OCI-LY7 (cell line): ENCODE measurements around the gene FBLN1. TPM values are rescaled to one million over a fixed set of nuclear protein-coding genes. Genes with fewer than 3 reads are reported as not detected.

Source experiments
- BruUV-seq: library from RNA; stranded (reverse); fragments of 400-500 nt; replicated peaks from 2 replicates; lab custom pipeline; 2021; lab: Mats Ljungman, UMichigan
- CTCF ChIA-PET: fragments of 300-600 bp; sonication (Branson Sonifier 250); formaldehyde crosslinking; loops from one replicate; lab custom pipeline; 2022; ENCODE audit warnings: antibody characterized with exemption; ENCODE audit not compliant: unreplicated experiment; lab: Charles Lee
- POLR2A ChIA-PET: fragments of 300-600 bp; sonication (Branson Sonifier 250); formaldehyde crosslinking; loops from one replicate; lab custom pipeline; 2022; ENCODE audit warnings: antibody characterized with exemption; lab: Charles Lee
- DNase-seq: peaks from one replicate; pipeline ENCODE4 v3.0.0-alpha.2; 2015; ENCODE audit warnings: low spot score
- H2AFZ ChIP-seq: fragments of 200-600 bp; sonication (generic), shearing (Covaris generic); 2 replicates; pipeline ENCODE4 v1.6.1; 2014; ENCODE audit warnings: mild to moderate bottlenecking, antibody characterized with exemption, low read length, moderate library complexity
- H3K27ac ChIP-seq: fragments of 200-600 bp; sonication (generic); 2 replicates; pipeline ENCODE4 v1.5.1; 2014; ENCODE audit warnings: mixed run types, low read depth, mild to moderate bottlenecking, moderate library complexity, low read length, inconsistent platforms; ENCODE audit not compliant: poor library complexity, severe bottlenecking
- H3K36me3 ChIP-seq: fragments of 200-600 bp; sonication (generic); 2 replicates; pipeline ENCODE4 v1.6.1; 2014; ENCODE audit warnings: mild to moderate bottlenecking, antibody characterized with exemption, low read length, moderate library complexity, mixed read lengths; ENCODE audit not compliant: insufficient read depth
- H3K4me1 ChIP-seq: fragments of 200-600 bp; sonication (generic); 2 replicates; pipeline ENCODE4 v1.5.1; 2014; ENCODE audit warnings: mild to moderate bottlenecking, low read length; ENCODE audit not compliant: insufficient read depth, poor library complexity, severe bottlenecking
- H3K4me2 ChIP-seq: fragments of 200-600 bp; sonication (generic); 2 replicates; pipeline ENCODE4 v1.6.1; 2014; ENCODE audit warnings: mild to moderate bottlenecking, low read length
- H3K4me3 ChIP-seq: fragments of 200-600 bp; sonication (generic); 2 replicates; pipeline ENCODE4 v1.5.1; 2014; ENCODE audit warnings: mild to moderate bottlenecking, low read depth, low read length; ENCODE audit not compliant: poor library complexity, severe bottlenecking
- H3K79me2 ChIP-seq: fragments of 200-600 bp; sonication (generic); 2 replicates; pipeline ENCODE4 v1.6.1; 2016; ENCODE audit warnings: low read depth, mild to moderate bottlenecking, low read length, moderate library complexity, mixed read lengths; ENCODE audit not compliant: insufficient read depth
- H3K9me2 ChIP-seq: fragments of 200-600 bp; sonication (generic); 2 replicates; pipeline ENCODE4 v1.6.1; 2016; ENCODE audit warnings: mild to moderate bottlenecking, low read length, mixed read lengths; ENCODE audit not compliant: insufficient read depth
- H3K9me3 ChIP-seq: fragments of 200-600 bp; sonication (generic); 2 replicates; pipeline ENCODE4 v1.6.1; 2014; ENCODE audit warnings: mild to moderate bottlenecking, mixed run types, low read length, mixed read lengths
- H4K20me1 ChIP-seq: fragments of 200-600 bp; sonication (generic); 2 replicates; pipeline ENCODE4 v1.6.1; 2014; ENCODE audit warnings: mild to moderate bottlenecking, antibody characterized with exemption, low read length, moderate library complexity, mixed read lengths; ENCODE audit not compliant: insufficient read depth
- CTCF ChIP-seq: fragments of 200-600 bp; sonication (generic); conservative IDR thresholded peaks from 2 replicates; pipeline ENCODE4 v1.5.1; 2014; ENCODE audit warnings: mild to moderate bottlenecking, antibody characterized with exemption, low read length, moderate library complexity, mixed read lengths
- EZH2phosphoT487 ChIP-seq: fragments of 200-600 bp; sonication (generic); IDR thresholded peaks from 2 replicates; pipeline ENCODE4 v1.6.1; 2018; ENCODE audit warnings: low read depth, borderline replicate concordance, mild to moderate bottlenecking, mixed run types, antibody characterized with exemption, low read length, moderate library complexity, mixed read lengths
- intact Hi-C: fragments of 100-400 bp; cut with micrococcal nuclease; formaldehyde crosslinking; loops from one replicate; pipeline ENCODE4 v1.10.0; 2022; ENCODE audit not compliant: unreplicated experiment
- total RNA-seq, 2 experiments: library from RNA; depleted of rRNA in 1 of 2; stranded (reverse); fragments of >200 nt in 1 of 2; shearing (Covaris generic) in 1 of 2; gene quantifications; 2 replicates each; pipeline ENCODE4 v1.2.3, GENCODE V29; 2014 to 2022

Gene FBLN1
- total RNA-seq, 2 experiments from 2014 or later, result not detected

GRCh38 chr22:45516163-45516562, 13.5 kb downstream of the FBLN1 start:
- no peaks in the 10 kb centered on the region for H3K4me1 ChIP-seq
- H4K20me1 ChIP-seq, result no peaks in the 10 kb centered on the region
- no peak overlapping the region for H3K4me2 ChIP-seq
- no peak for TF ChIP-seq EZH2phosphoT487
- no peak for TF ChIP-seq CTCF
- H3K9me2 ChIP-seq, result no peaks in the 10 kb centered on the region
- DNase-seq, result no peak
- H3K4me3 ChIP-seq, result no peak overlapping the region
- POLR2A ChIA-PET, result no interaction called here
- CTCF ChIA-PET, result no interaction called here
- intact Hi-C loops, result no loop called here
- no peaks in the 10 kb centered on the region for H3K36me3 ChIP-seq
- no TSS peak for BruUV-seq
- no peak overlapping the region for H2AFZ ChIP-seq
- H3K9me3 ChIP-seq, result no peaks in the 10 kb centered on the region
- H3K79me2 ChIP-seq, result no peaks in the 10 kb centered on the region
- H3K27ac ChIP-seq, result no peak overlapping the region

GRCh38 chr22:45516923-45517675, 14.4 kb downstream of the FBLN1 start:
- Histone ChIP-seq H3K9me2 (no peaks in the 10 kb centered on the region), H3K9me3 (no peaks in the 10 kb centered on the region), H3K4me1 (no peaks in the 10 kb centered on the region), H3K4me2 (no peak overlapping the region), H2AFZ (no peak overlapping the region), H3K79me2 (no peaks in the 10 kb centered on the region), H3K27ac (no peak overlapping the region), H3K36me3 (no peaks in the 10 kb centered on the region), H3K4me3 (no peak overlapping the region), H4K20me1 (no peaks in the 10 kb centered on the region)
- no peak for TF ChIP-seq EZH2phosphoT487
- POLR2A ChIA-PET, result interaction anchor here (0.6 to 1.0 kb wide), 3 partner anchors 73 to 646 kb away, joined by 3 to 4 read pairs (median 3); no protein-coding TSS in a partner anchor
- intact Hi-C loops, result no loop called here
- DNase-seq, result no peak
- CTCF ChIA-PET, result no interaction called here
- no TSS peak for BruUV-seq

GRCh38 chr22:45518136-45518535, 15.5 kb downstream of the FBLN1 start:
- Histone ChIP-seq H3K36me3 (no peaks in the 10 kb centered on the region), H3K4me2 (no peak overlapping the region), H3K9me2 (no peaks in the 10 kb centered on the region), H3K27ac (no peak overlapping the region), H3K4me3 (no peak overlapping the region), H2AFZ (no peak overlapping the region), H4K20me1 (no peaks in the 10 kb centered on the region), H3K9me3 (no peaks in the 10 kb centered on the region), H3K4me1 (no peaks in the 10 kb centered on the region), H3K79me2 (no peaks in the 10 kb centered on the region)
- no peak for TF ChIP-seq EZH2phosphoT487
- TF ChIP-seq CTCF, result no peak
- no peak for DNase-seq
- ChIA-PET POLR2A (interaction anchor here (0.7 kb wide), 2 partner anchors 515 to 645 kb away, joined by 3 to 4 read pairs; no protein-coding TSS in a partner anchor), CTCF (no interaction called here)
- BruUV-seq, result no TSS peak
- intact Hi-C loops, result no loop called here
